GM12878 (cell line): ENCODE data around the gene PCSK9. TPM values are rescaled to one million over a fixed set of nuclear protein-coding genes. Genes with fewer than 3 reads are reported as not detected.

ENCODE experiments used
- EGR1 ChIP-seq, 2 experiments: IDR thresholded peaks; 1 replicate in 1 of 2; 2 replicates in 1 of 2; pipeline ENCODE4 v1.6.1; 2011 to 2012; ENCODE audit warnings: low read depth in 2 of 2, low read length in 2 of 2, borderline replicate concordance in 1 of 2, mild to moderate bottlenecking in 1 of 2, moderate library complexity in 1 of 2
- MEF2A ChIP-seq: IDR thresholded peaks from 2 replicates; pipeline ENCODE4 v1.6.1; 2011; ENCODE audit warnings: low read depth, mild to moderate bottlenecking, low read length, moderate library complexity; ENCODE audit not compliant: insufficient read depth
- PKNOX1 ChIP-seq: fragments of 450-650 bp; IDR thresholded peaks from 2 replicates; pipeline ENCODE4 v1.6.1; 2016; ENCODE audit warnings: mild to moderate bottlenecking
- SP1 ChIP-seq: IDR thresholded peaks from one replicate; pipeline ENCODE4 v1.6.1; 2011; ENCODE audit warnings: low read depth, low read length
- STAT3 ChIP-seq: IDR thresholded peaks from 2 replicates; pipeline ENCODE4 v1.6.1; 2011; ENCODE audit warnings: low read depth, low read length, improper control_type of control experiment
- ZBTB40 ChIP-seq: fragments of 450-650 bp; IDR thresholded peaks from 2 replicates; pipeline ENCODE4 v1.6.1; 2016; ENCODE audit warnings: mild to moderate bottlenecking, moderate library complexity, borderline replicate concordance
- polyA plus RNA-seq, 11 experiments: library from polyadenylated mRNA; depleted of rRNA in 4 of 11; unstranded in 6 of 11; stranded (reverse) in 5 of 11; fragments of >200 nt; fragmentation: Nextera tagmentation in 4 of 11; fragmentation: Illumina TruSeq in 1 of 11; extraction: Ambion mirVana in 4 of 11; extraction: Trizol in 1 of 11; gene quantifications; 1 replicate in 1 of 11; 2 replicates in 10 of 11; pipeline versions ENCODE4 v1.2.1 to v1.2.3, GENCODE V29; 2011 to 2016; ENCODE audit warnings: inconsistent platforms in 2 of 11, missing spikeins in 2 of 11, low read depth in 1 of 11
- total RNA-seq, 4 experiments: library from RNA; depleted of rRNA in 3 of 4; stranded (reverse); fragments of >200 nt in 3 of 4; fragmentation: Illumina TruSeq in 1 of 4; extraction: Trizol in 1 of 4; gene quantifications; 2 replicates each; pipeline versions ENCODE4 v1.2.1 to v1.2.3, GENCODE V29; 2013 to 2021
- TF ChIP-seq, protein P1 (sequence below): fragments of 450-650 bp; IDR thresholded peaks from 2 replicates; pipeline ENCODE4 v1.6.1; 2017; ENCODE audit warnings: mild to moderate bottlenecking, moderate library complexity

Gene PCSK9
- total and polyA plus RNA-seq, 10 of the 15 experiments (the other 5 are each of a cell fraction or from before 2014, with no cell fraction given) = 0.03 to 0.15 TPM; not detected in 8

DNA sequence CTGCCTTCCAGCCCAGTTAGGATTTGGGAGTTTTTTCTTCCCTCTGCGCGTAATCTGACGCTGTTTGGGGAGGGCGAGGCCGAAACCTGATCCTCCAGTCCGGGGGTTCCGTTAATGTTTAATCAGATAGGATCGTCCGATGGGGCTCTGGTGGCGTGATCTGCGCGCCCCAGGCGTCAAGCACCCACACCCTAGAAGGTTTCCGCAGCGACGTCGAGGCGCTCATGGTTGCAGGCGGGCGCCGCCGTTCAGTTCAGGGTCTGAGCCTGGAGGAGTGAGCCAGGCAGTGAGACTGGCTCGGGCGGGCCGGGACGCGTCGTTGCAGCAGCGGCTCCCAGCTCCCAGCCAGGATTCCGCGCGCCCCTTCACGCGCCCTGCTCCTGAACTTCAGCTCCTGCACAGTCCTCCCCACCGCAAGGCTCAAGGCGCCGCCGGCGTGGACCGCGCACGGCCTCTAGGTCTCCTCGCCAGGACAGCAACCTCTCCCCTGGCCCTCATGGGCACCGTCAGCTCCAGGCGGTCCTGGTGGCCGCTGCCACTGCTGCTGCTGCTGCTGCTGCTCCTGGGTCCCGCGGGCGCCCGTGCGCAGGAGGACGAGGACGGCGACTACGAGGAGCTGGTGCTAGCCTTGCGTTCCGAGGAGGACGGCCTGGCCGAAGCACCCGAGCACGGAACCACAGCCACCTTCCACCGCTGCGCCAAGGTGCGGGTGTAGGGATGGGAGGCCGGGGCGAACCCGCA is at the start of gene PCSK9 (continued):
- TF ChIP-seq PKNOX1 (no peak), EGR1 (IDR thresholded peaks at IDR 0.05; ENCODE audit: borderline replicate concordance in 1 of 2, low read depth in 2 of 2, low read length in 2 of 2) (no peak), SP1 (no peak), STAT3 (no peak), ZBTB40 (no peak), MEF2A (no peak)
- TF ChIP-seq, protein P1, sequence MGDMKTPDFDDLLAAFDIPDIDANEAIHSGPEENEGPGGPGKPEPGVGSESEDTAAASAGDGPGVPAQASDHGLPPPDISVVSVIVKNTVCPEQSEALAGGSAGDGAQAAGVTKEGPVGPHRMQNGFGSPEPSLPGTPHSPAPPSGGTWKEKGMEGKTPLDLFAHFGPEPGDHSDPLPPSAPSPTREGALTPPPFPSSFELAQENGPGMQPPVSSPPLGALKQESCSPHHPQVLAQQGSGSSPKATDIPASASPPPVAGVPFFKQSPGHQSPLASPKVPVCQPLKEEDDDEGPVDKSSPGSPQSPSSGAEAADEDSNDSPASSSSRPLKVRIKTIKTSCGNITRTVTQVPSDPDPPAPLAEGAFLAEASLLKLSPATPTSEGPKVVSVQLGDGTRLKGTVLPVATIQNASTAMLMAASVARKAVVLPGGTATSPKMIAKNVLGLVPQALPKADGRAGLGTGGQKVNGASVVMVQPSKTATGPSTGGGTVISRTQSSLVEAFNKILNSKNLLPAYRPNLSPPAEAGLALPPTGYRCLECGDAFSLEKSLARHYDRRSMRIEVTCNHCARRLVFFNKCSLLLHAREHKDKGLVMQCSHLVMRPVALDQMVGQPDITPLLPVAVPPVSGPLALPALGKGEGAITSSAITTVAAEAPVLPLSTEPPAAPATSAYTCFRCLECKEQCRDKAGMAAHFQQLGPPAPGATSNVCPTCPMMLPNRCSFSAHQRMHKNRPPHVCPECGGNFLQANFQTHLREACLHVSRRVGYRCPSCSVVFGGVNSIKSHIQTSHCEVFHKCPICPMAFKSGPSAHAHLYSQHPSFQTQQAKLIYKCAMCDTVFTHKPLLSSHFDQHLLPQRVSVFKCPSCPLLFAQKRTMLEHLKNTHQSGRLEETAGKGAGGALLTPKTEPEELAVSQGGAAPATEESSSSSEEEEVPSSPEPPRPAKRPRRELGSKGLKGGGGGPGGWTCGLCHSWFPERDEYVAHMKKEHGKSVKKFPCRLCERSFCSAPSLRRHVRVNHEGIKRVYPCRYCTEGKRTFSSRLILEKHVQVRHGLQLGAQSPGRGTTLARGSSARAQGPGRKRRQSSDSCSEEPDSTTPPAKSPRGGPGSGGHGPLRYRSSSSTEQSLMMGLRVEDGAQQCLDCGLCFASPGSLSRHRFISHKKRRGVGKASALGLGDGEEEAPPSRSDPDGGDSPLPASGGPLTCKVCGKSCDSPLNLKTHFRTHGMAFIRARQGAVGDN = no peak
